HepG2 (cell line): ENCODE results near the gene TRIM8. TPM values are rescaled to one million over a fixed set of nuclear protein-coding genes. Genes with fewer than 3 reads are reported as not detected.

Source experiments
- CEBPB ChIP-seq: IDR thresholded peaks from 2 replicates; pipeline ENCODE4 v1.6.1; 2011; ENCODE audit warnings: low read depth, low read length, improper control_type of control experiment, borderline replicate concordance
- CHD2 ChIP-seq: IDR thresholded peaks from 2 replicates; pipeline ENCODE4 v1.6.1; 2011; ENCODE audit warnings: low read depth, low read length, improper control_type of control experiment
- FOXA1 ChIP-seq, 2 experiments: fragments of 450-650 bp in 1 of 2; sonication (generic) in 1 of 2; formaldehyde crosslinking in 1 of 2; IDR thresholded peaks; 2 replicates each; pipeline versions ENCODE4 v1.4.0 to v1.6.1; 2016 to 2020; ENCODE audit warnings: missing genetic modification reagents in 1 of 2
- GATA4 ChIP-seq: sonication (generic); IDR thresholded peaks from 2 replicates; pipeline ENCODE4 v1.6.1; 2016; ENCODE audit warnings: antibody characterized with exemption, low read depth, borderline replicate concordance
- ZNF350 ChIP-seq: sonication (generic); formaldehyde crosslinking; IDR thresholded peaks from 2 replicates; pipeline ENCODE4 v1.4.0; 2020; ENCODE audit warnings: mild to moderate bottlenecking, low read depth, missing genetic modification reagents, borderline replicate concordance
- polyA plus RNA-seq, 8 experiments: library from polyadenylated mRNA; depleted of rRNA in 3 of 8; stranded (reverse) in 7 of 8; unstranded in 1 of 8; fragments of >200 nt; fragmentation: Illumina TruSeq in 4 of 8; extraction: Trizol in 4 of 8; gene quantifications; 2 replicates each; pipeline versions ENCODE4 v1.2.1 to v1.2.3, GENCODE V29; 2011 to 2016; ENCODE audit warnings: low read depth in 4 of 8, missing spikeins in 1 of 8, mixed read lengths in 1 of 8; ENCODE audit not compliant: insufficient read depth in 1 of 8
- total RNA-seq, 5 experiments: library from RNA; depleted of rRNA; stranded (reverse); fragments of >200 nt; fragmentation: Illumina TruSeq; extraction: Trizol; gene quantifications; 2 replicates each; pipeline ENCODE4 v1.2.3, GENCODE V29; 2016; ENCODE audit warnings: low read depth in 1 of 5
- TF ChIP-seq, protein P1 (sequence below): sonication (generic); formaldehyde crosslinking; IDR thresholded peaks from 2 replicates; pipeline ENCODE4 v1.8.0; 2022; ENCODE audit warnings: mild to moderate bottlenecking, missing genetic modification reagents
- TF ChIP-seq, protein P2 (sequence below): sonication (generic); formaldehyde crosslinking; IDR thresholded peaks from 2 replicates; pipeline ENCODE4 v1.5.0; 2020; ENCODE audit warnings: mild to moderate bottlenecking, missing genetic modification reagents, borderline replicate concordance
- TF ChIP-seq, protein P3 (sequence below): sonication (generic); formaldehyde crosslinking; IDR thresholded peaks from 2 replicates; pipeline ENCODE4 v1.5.1; 2020; ENCODE audit warnings: mild to moderate bottlenecking, missing genetic modification reagents, borderline replicate concordance
- TF ChIP-seq, protein P4 (sequence below): sonication (generic); formaldehyde crosslinking; IDR thresholded peaks from 2 replicates; pipeline ENCODE4 v1.8.0; 2023; ENCODE audit warnings: mild to moderate bottlenecking, missing genetic modification reagents
- TF ChIP-seq, protein P5 (sequence below): sonication (generic); formaldehyde crosslinking; IDR thresholded peaks from 2 replicates; pipeline ENCODE4 v1.8.0; 2022; ENCODE audit warnings: missing genetic modification reagents, low read depth, mild to moderate bottlenecking, borderline replicate concordance
- TF ChIP-seq, protein P6 (sequence below): sonication (generic); formaldehyde crosslinking; IDR thresholded peaks from 2 replicates; pipeline ENCODE4 v1.8.0; 2022; ENCODE audit warnings: missing genetic modification reagents, mild to moderate bottlenecking, moderate library complexity, borderline replicate concordance

TRIM8 gene
- total and polyA plus RNA-seq, 2 of the 13 experiments (the other 11 are each of a cell fraction or from before 2014, with no cell fraction given), result 38.9 to 66.5 TPM

DNA sequence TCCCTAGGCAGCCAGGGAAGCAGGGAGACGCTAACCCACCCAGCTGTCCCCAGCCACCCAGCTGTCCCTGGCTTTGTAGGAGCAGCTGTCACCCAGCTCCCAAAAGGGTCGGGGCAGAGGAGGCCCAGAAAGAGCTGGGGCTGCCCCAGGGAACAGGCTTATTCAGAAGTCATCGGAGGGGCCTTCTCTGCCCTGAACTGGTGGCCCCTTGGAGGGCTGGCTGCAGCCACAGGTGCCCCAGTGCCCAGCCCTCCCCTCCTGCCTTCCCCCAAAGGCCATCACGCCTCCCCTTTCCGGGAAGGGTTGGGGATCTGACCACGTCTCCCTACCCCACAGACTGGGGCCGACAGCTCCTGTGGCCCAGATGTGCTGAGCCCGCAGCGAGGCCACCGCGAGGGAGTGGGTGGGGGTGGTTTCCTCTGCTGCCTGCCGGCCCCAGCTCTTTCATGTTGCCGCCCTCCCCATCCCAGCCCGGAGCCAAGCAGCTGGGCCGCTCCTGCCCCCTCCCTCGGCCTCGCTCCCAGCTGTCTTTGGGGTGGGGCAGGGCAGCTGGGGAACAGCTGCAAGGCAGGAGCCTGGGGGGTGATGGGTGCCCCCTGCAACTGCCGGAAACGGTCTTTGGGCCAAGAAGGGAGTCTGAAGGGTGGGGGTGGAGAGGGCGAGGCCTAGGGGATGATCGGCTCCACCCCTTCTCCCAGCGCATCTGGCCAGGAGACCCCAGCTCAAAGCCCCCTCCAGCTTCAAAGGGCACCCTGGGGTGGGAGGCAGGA is 16.8 kb downstream of the TRIM8 start (continued):
- TF ChIP-seq, protein P1, sequence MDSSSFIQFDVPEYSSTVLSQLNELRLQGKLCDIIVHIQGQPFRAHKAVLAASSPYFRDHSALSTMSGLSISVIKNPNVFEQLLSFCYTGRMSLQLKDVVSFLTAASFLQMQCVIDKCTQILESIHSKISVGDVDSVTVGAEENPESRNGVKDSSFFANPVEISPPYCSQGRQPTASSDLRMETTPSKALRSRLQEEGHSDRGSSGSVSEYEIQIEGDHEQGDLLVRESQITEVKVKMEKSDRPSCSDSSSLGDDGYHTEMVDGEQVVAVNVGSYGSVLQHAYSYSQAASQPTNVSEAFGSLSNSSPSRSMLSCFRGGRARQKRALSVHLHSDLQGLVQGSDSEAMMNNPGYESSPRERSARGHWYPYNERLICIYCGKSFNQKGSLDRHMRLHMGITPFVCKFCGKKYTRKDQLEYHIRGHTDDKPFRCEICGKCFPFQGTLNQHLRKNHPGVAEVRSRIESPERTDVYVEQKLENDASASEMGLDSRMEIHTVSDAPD (CRISPR knock-in tag), result 0 out of 2 replicates have a peak, but pooled peaks have one; percentile 48
- TF ChIP-seq GATA4 (no peak), FOXA1 (IDR thresholded peaks at IDR 0.05) (no peak), FOXA1 (CRISPR knock-in tag; IDR thresholded peaks at IDR 0.05) (no peak), ZNF350 (no peak; the same call in 1 of the 2 replicates), CHD2 (no peak; the same call in 1 of the 2 replicates), CEBPB (no peak)
- TF ChIP-seq, protein P2, sequence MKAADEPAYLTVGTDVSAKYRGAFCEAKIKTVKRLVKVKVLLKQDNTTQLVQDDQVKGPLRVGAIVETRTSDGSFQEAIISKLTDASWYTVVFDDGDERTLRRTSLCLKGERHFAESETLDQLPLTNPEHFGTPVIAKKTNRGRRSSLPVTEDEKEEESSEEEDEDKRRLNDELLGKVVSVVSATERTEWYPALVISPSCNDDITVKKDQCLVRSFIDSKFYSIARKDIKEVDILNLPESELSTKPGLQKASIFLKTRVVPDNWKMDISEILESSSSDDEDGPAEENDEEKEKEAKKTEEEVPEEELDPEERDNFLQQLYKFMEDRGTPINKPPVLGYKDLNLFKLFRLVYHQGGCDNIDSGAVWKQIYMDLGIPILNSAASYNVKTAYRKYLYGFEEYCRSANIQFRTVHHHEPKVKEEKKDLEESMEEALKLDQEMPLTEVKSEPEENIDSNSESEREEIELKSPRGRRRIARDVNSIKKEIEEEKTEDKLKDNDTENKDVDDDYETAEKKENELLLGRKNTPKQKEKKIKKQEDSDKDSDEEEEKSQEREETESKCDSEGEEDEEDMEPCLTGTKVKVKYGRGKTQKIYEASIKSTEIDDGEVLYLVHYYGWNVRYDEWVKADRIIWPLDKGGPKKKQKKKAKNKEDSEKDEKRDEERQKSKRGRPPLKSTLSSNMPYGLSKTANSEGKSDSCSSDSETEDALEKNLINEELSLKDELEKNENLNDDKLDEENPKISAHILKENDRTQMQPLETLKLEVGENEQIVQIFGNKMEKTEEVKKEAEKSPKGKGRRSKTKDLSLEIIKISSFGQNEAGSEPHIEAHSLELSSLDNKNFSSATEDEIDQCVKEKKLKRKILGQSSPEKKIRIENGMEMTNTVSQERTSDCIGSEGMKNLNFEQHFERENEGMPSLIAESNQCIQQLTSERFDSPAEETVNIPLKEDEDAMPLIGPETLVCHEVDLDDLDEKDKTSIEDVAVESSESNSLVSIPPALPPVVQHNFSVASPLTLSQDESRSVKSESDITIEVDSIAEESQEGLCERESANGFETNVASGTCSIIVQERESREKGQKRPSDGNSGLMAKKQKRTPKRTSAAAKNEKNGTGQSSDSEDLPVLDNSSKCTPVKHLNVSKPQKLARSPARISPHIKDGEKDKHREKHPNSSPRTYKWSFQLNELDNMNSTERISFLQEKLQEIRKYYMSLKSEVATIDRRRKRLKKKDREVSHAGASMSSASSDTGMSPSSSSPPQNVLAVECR (CRISPR knock-in tag), result peak; percentile 84; the same call in 1 of the 2 replicates
- TF ChIP-seq, protein P3, sequence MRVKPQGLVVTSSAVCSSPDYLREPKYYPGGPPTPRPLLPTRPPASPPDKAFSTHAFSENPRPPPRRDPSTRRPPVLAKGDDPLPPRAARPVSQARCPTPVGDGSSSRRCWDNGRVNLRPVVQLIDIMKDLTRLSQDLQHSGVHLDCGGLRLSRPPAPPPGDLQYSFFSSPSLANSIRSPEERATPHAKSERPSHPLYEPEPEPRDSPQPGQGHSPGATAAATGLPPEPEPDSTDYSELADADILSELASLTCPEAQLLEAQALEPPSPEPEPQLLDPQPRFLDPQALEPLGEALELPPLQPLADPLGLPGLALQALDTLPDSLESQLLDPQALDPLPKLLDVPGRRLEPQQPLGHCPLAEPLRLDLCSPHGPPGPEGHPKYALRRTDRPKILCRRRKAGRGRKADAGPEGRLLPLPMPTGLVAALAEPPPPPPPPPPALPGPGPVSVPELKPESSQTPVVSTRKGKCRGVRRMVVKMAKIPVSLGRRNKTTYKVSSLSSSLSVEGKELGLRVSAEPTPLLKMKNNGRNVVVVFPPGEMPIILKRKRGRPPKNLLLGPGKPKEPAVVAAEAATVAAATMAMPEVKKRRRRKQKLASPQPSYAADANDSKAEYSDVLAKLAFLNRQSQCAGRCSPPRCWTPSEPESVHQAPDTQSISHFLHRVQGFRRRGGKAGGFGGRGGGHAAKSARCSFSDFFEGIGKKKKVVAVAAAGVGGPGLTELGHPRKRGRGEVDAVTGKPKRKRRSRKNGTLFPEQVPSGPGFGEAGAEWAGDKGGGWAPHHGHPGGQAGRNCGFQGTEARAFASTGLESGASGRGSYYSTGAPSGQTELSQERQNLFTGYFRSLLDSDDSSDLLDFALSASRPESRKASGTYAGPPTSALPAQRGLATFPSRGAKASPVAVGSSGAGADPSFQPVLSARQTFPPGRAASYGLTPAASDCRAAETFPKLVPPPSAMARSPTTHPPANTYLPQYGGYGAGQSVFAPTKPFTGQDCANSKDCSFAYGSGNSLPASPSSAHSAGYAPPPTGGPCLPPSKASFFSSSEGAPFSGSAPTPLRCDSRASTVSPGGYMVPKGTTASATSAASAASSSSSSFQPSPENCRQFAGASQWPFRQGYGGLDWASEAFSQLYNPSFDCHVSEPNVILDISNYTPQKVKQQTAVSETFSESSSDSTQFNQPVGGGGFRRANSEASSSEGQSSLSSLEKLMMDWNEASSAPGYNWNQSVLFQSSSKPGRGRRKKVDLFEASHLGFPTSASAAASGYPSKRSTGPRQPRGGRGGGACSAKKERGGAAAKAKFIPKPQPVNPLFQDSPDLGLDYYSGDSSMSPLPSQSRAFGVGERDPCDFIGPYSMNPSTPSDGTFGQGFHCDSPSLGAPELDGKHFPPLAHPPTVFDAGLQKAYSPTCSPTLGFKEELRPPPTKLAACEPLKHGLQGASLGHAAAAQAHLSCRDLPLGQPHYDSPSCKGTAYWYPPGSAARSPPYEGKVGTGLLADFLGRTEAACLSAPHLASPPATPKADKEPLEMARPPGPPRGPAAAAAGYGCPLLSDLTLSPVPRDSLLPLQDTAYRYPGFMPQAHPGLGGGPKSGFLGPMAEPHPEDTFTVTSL (CRISPR knock-in tag), result no peak
- TF ChIP-seq, protein P4, sequence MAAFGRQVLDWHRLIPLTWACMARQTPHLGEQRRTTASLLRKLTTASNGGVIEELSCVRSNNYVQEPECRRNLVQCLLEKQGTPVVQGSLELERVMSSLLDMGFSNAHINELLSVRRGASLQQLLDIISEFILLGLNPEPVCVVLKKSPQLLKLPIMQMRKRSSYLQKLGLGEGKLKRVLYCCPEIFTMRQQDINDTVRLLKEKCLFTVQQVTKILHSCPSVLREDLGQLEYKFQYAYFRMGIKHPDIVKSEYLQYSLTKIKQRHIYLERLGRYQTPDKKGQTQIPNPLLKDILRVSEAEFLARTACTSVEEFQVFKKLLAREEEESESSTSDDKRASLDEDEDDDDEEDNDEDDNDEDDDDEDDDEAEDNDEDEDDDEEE (CRISPR knock-in tag), result no peak
- TF ChIP-seq, protein P5, sequence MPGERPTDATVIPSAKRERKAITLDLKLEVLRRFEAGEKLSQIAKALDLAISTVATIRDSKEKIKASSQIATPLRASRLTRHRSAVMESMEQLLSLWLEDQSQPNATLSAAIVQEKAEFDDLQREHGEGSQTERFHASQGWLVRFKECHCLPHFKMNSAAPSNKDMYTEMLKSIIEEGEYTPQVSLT (CRISPR knock-in tag), result no peak
- TF ChIP-seq, protein P6, sequence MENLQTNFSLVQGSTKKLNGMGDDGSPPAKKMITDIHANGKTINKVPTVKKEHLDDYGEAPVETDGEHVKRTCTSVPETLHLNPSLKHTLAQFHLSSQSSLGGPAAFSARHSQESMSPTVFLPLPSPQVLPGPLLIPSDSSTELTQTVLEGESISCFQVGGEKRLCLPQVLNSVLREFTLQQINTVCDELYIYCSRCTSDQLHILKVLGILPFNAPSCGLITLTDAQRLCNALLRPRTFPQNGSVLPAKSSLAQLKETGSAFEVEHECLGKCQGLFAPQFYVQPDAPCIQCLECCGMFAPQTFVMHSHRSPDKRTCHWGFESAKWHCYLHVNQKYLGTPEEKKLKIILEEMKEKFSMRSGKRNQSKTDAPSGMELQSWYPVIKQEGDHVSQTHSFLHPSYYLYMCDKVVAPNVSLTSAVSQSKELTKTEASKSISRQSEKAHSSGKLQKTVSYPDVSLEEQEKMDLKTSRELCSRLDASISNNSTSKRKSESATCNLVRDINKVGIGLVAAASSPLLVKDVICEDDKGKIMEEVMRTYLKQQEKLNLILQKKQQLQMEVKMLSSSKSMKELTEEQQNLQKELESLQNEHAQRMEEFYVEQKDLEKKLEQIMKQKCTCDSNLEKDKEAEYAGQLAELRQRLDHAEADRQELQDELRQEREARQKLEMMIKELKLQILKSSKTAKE (CRISPR knock-in tag), result peak; percentile 32; the same call in 1 of the 2 replicates
